Activated T-cell treated with anti-CD3 and anti-CD28 coated beads for 48 hours (primary cell): ENCODE data around the gene RRP7A.
"Not testable (repeated sequence)": the region's sequence is repeated elsewhere in the genome, so short reads cannot be mapped to it uniquely, and the experiment has no call there.

Source experiments
- DNase-seq: peaks from one replicate; pipeline ENCODE4 v3.0.0-alpha.2; 2020; ENCODE audit warnings: low read depth

The RRP7A gene, protein sequence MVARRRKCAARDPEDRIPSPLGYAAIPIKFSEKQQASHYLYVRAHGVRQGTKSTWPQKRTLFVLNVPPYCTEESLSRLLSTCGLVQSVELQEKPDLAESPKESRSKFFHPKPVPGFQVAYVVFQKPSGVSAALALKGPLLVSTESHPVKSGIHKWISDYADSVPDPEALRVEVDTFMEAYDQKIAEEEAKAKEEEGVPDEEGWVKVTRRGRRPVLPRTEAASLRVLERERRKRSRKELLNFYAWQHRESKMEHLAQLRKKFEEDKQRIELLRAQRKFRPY

GRCh38 chr22:42519525-42520401, at the start of gene RRP7A:
TSS of gene RRP7A (minus strand) at chr22:42519796. CDS start at chr22:42519786, 10 bp downstream.
- DNase-seq: peak; percentile 85

GRCh38 chr22:42567950-42568349, 48.4 kb upstream of the RRP7A start:
- not testable (repeated sequence) for DNase-seq

- no peak for DNase-seq
Observed at GRCh38 chr22:42565956-42566355, 46.4 kb upstream of the RRP7A start.

GRCh38 chr22:42564699-42565098, 45.1 kb upstream of the RRP7A start:
- DNase-seq: no peak

GRCh38 chr22:42563943-42564342, 44.3 kb upstream of the RRP7A start:
- not testable (repeated sequence) for DNase-seq

- no peak for DNase-seq
Observed at GRCh38 chr22:42562684-42563083, 43.1 kb upstream of the RRP7A start.

DNA sequence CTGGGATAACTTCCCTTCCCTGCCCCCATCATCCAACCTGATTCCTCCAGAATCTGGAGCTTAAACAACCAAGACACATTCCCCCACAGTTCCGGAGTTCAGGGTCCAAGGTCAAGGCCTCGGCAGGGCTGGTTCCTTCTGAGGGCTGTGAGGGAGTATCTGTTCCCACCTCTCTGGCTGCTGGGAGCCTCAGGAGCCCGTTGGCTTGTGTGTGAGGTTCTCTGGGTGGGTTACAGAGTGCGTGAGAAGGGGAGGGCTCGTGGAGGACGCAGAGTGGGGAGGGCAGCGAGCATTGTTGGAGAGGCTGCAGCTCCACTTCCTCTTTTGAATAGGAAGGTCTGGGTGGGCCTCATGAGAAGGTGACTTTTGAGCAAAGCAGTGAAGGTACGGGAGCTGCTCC, 42.7 kb upstream of the RRP7A start:
- DNase-seq: no peak

- no peak for DNase-seq
Observed at GRCh38 chr22:42561856-42562255, 42.3 kb upstream of the RRP7A start.

DNA sequence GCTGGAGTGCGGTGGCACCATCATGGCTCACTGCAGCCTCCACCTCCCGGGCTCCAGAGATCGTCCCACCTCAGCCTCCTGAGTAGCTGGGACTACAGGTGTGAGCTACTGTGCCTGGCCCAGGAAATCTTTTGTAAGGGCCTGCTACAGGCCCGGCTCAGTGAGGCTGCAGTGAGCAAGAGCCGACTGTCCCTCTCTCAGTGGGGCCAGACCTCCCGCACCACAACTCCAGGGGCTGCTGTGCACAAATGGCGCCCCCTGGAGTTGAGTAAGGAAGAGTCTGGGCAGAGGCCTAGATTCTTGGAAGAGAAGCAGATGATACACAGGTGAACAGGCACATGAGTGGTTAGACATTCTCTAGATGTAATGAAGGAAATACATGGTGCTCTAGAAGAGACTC, 41.2 kb upstream of the RRP7A start:
- no peak for DNase-seq

DNA sequence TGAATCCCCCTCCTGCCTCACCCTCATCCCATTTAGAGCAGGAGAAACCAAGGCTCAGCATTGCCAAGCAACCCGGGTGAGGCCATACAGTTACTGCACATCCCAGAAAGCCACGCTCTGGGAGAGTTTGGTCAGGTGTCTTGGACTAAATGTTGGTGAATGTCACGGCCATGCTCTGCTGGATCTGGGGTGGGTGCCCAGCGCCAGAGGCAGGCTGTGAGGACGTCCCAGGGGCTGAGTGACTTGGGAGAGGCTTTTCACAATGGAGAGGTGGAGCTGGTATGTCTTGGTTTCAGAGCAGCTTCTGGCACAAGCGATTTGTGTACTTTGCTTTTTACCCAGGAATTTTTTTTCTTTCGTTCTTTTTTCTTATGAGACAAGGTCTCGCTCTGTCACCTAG, 40.8 kb upstream of the RRP7A start:
- DNase-seq: no peak

DNA sequence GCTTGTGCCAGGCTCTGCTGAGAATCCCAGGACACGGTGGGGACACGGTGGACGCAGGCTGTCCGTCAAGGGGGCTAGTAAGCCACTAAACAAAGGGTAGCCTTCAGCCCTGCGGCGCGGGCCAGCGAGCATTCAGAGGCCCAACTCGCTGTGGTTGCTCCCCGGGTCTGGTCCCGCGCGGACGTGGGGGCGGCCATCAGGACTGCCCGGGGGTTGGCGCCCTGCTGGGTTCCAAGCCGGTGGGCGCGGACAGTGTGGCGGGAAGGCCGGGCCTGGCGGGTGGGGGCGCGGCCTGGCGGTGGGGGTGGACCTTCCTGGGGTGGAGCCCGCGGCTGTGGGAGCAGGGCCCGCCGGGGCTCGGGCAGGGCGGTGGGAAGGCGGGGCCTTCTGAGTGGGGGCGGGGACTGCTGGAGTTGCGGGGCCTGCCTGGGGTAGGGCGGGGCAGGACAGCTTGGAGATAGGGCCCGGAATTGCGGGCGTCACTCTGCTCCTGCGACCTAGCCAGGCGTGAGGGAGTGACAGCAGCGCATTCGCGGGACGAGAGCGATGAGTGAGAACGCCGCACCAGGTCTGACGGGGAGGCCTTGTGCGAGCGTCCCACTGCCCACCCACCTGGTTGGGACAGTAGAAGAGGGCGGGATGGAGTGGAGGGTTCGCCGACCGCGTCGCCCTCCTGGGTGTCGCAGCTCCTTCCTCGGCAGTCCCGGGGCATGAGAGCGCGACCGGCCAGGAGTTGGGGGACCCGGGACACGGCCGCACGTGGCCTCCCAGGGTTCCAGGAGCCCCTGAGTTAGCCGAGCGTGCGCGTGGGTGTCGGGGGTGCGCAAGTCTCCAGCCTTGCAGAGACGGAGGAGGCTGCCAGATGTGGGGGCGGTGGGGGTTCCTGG, 34.1 kb upstream of the RRP7A start, which contains the start of gene SERHL2:
TSS of gene SERHL2 (plus strand) at position 482 of the 887 bp plus-strand sequence. CDS start at position 547, 65 bp downstream.
- DNase-seq: peak; percentile 82

GRCh38 chr22:42552294-42552647, 32.7 kb upstream of the RRP7A start:
- not testable (repeated sequence) for DNase-seq

- DNase-seq: no peak
Observed at GRCh38 chr22:42549331-42550060, 29.9 kb upstream of the RRP7A start.

- no peak for DNase-seq
Observed at GRCh38 chr22:42548597-42549330, 29.2 kb upstream of the RRP7A start.

- not testable (repeated sequence) for DNase-seq
Observed at GRCh38 chr22:42548126-42548525, 28.5 kb upstream of the RRP7A start.

DNA sequence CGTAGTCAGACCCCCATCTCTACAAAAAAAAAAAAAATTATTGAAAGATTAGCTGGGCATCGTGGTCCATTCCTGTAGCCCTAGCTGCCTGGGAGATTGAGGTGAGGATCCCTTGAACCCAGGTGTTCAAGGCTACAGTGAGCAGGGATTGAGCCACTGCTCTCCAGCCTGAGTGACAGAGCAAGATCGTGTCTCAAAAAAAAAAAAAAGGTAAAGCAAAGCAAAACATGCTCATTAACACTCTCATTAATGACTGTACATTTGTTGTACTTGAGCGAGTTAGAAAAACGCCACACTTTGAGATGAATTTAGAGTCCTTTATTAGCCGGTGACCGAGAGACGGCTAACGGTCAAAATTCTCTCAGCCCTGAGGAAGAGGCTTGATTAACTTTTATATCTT, 28.0 kb upstream of the RRP7A start:
- no peak for DNase-seq

GRCh38 chr22:42544686-42545085, 25.1 kb upstream of the RRP7A start:
- DNase-seq: no peak

DNA sequence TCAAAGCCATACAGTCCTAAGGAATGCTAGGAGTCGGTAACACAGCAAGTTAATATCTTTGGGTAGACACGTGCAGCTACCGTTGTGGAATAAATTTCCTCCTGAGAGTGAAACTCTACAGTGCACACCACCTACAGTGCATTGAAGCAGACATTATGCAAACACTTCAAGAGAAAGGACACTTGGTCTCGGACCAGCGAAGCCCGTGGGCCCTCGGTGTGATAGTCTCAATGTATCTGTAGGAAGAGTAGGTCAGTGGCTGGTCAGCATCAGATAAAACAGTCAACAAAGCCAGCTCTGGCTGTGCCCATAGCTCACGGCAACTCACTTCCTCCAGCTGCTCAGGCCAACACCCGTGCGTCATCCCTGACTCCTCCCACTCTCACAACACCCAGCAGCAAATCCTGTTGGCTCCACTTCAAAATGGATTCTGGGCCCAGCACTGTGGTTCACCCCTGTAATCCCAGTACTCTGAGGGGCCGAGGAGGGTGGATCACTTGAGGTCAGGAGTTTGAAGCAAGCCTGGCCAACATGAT, 19.7 kb upstream of the RRP7A start:
- not testable (repeated sequence) for DNase-seq

DNA sequence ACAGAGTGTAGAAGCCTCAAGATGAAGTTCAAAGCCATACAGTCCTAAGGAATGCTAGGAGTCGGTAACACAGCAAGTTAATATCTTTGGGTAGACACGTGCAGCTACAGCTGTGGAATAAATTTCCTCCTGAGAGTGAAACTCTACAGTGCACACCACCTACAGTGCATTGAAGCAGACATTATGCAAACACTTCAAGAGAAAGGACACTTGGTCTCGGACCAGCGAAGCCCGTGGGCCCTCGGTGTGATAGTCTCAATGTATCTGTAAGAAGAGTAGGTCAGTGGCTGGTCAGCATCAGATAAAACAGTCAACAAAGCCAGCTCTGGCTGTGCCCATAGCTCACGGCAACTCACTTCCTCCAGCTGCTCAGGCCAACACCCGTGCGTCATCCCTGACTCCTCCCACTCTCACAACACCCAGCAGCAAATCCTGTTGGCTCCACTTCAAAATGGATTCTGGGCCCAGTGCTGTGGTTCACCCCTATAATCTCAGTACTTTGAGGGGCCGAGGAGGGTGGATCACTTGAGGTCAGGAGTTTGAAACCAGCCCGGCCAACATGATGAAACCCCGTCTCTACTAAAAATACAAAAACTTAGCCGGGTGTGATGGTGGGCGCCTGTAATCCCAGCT, 17.7 kb upstream of the RRP7A start:
- DNase-seq: not testable (repeated sequence)

- not testable (repeated sequence) for DNase-seq
Observed at GRCh38 chr22:42536634-42537033, 17.0 kb upstream of the RRP7A start.
